ENCODE data around the gene PNMA6A. TPM values are rescaled to one million over a fixed set of nuclear protein-coding genes. Genes with fewer than 3 reads are reported as not detected.
"Not testable (repeated sequence)": the region's sequence is repeated elsewhere in the genome, so short reads cannot be mapped to it uniquely, and the experiment has no call there.

PNMA6A gene
- total RNA-seq, 1 donor from 2014 or later, result 3.0 TPM

DNA sequence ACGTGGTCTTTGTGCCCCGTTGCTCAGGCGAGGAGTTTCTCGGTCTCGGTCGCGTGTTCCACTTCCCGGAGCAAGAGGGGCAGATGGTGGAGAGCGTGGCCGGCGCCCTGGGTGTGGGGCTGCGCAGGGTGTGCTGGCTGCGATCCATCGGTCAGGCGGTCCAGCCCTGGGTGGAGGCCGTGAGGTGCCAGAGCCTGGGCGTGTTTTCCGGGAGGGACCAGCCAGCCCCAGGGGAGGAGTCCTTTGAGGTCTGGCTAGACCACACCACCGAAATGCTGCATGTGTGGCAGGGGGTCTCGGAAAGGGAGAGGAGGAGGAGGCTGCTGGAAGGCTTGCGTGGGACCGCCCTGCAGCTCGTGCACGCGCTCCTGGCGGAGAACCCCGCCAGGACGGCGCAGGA, 1.1 kb downstream of the PNMA6A start:
- DNase-seq; intact Hi-C loops (cut with DNase I): not testable (repeated sequence)

DNA sequence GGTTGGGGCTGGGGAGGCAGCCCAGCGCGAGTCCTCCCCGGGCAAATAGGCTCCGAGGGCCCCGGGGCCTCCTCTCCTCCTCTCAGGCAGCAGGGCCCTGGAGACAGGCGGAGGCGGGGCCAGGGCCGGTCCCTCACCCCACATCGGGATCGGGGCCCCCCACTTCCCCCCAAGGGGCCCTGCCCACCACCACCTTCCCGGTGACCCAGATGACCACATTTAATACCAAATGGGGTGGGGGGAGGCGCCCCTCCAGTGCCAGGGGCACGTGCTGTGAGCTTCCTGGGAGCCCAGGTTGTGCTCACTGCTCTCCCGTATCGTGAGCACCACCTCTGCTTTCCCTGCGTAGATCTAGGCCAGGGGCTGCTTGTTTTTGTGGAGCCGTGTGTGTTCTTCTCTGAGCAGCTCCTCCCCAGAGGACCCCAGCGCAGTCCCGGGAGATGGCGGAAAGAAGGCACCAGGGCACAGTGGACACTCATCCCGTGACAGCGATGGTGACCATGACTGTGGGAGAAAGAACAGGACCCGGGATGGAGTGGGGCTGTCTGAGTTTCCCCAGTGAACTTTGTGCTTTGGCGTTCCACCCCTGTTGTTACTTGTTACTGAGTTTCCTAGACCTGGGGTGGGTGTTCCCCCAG, 2.1 kb downstream of the PNMA6A start:
- ATAC-seq (ENCODE audit: poor library complexity) (no peak), DNase-seq (no peak)
- intact Hi-C loops (cut with DNase I), result no loop called here

More for the DNA sequence above, 1.1 kb downstream of the PNMA6A start:
- ATAC-seq (ENCODE audit: poor library complexity), result not testable (repeated sequence)

DNA sequence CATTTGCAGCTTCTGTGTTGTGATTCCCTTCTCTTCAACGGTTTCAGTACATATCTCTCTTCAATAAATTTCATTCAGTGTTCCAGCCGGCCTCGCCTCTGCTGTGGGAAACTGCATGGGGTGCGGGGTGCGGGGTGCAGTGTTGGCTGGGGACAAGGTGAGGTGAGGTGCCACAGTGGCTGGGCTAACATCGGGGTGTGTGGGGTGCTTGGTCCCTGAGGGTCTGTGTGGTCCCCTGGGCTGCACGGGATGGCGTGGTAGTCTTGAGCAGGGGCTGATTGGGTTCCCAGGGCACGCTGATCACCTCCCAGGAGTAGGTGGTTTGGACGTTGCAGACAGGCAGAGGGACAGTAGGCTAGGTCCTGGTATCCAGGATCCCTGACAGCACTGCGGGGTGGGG, 2.7 kb downstream of the PNMA6A start:
- DNase-seq (no peak), ATAC-seq (ENCODE audit: poor library complexity) (no peak)
- intact Hi-C loops (cut with DNase I), result no loop called here

DNA sequence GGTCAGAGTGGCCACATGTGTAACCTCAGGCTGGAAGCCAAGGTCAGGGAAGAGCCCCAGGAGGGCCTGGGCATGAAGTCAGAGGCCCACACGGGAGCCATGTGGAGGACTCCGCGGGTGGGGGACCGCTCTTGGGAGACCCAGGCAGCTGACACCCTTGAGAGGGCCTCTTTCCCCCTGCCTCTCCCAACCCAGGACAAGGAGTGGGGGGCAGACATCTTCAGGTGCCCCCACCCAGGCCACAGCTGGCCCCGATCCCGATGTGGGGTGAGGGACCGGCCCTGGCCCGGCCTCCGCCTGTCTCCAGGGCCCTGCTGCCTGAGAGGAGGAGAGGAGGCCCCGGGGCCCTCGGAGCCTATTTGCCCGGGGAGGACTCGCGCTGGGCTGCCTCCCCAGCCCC, 3.1 kb downstream of the PNMA6A start:
- no peak for DNase-seq
- ATAC-seq (ENCODE audit: poor library complexity), result no peak
- intact Hi-C loops (cut with DNase I), result no loop called here

DNA sequence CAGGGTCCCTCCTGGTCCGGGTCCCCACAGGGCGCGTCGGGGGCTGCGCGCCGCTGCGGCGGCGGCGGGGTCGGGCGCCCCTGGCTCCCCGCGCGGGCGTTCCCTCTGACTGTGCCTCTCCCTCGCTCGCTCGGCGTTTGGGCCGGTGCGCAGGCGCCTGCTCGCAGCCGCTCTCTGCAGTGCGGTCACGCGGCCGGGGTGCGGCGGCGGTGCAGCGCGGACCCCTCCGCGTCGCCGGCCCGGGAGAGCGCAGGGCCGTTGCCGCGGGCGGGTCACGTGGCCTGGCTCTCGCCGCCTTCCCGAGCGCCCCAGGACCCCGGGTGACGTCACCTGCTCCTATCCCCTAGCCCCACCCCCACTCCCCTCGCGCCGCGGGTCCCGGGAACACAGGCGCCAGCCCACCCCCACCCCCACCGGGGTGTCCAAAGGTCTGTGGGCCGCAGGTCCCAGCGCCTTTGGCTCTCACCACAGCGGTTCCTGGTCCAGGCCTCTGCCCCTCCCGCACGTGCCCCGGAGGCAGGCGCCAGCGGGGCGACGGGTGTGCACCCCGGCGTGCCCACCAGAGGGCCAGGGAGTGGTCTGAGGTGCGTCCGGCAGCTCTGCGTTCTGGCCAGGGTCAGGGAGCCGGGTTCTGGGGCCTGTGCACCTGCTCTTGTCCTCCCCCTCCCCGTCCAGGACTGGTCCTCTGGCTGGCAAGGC, 5.3 kb downstream of the PNMA6A start:
- intact Hi-C loops (cut with DNase I); DNase-seq: not testable (repeated sequence)
- peak; percentile 92 for ATAC-seq (ENCODE audit: poor library complexity)

DNA sequence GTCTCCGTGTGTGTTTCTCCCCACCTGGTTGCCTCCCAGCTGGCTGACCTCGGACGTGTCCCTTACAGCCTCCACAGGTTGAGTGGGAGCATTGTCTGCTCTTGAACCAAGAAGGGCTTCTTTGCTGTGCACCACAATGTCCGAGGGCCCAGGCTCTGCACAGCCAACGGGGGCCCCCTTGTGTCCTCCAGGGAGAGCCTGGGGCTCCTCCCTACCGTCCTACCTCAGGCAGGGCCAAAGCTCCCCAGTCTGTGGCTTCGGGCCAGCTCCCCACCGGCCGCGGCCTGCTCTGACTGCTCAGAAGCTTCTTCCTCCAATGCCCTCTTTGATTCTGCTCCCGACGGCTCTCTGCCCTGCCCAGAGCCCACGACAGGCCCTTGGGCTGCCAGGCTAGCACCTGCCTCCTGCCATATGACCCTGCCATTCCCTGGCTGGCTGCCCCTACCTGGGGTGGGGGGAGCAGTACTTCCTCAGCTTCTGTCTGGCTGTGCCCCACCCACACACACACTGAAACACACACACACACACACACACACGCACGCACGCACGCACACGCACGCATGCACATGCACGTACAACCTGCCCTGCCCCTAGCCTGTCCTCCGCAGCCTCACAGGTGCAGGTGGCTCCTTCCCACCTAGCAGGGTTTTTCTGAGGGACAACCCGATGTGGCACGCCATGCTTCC, 11.1 kb downstream of the PNMA6A start:
- DNase-seq; ATAC-seq (ENCODE audit: poor library complexity); intact Hi-C loops (cut with DNase I): not testable (repeated sequence)

DNA sequence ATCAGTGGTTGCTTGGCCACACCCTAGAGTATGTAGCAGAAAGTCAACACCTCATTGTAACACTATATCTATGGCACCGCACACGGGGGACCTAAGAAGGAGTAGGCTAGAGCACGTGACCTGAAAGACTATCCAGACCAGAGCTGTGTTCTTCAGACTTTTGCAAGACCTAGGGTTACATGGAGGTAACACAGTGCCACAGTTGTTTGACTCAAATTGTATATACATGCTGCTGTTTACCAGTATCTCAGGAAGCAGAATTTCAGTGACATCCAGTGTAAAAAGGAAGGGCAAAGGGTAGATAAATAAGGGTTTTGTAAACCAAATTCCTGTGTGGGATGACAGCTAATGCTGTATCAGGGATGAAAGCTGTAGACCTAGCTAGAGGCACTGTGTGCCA, 30.2 kb downstream of the PNMA6A start:
- intact Hi-C loops (cut with DNase I), result no loop called here
- ATAC-seq (ENCODE audit: poor library complexity), result no peak
- no peak for DNase-seq

DNA sequence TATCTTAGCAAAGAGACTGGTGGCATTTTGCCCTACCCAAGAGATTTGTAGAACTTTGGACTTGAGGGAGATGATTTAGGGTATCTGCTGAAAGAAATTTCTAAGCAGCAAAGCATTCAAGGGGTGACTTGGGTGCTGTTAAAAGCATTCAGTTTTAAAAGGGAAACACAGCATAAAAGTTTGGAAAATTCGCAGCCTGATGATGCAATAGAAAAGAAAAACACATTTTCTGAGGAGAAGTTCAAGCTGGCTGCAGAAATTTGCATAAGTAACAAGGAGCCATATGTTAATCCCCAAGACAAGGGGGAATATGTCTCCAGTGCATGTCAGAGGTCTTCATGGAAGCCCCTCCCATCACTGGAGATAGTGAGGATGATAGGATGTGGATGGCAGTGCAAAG, 32.7 kb downstream of the PNMA6A start:
- DNase-seq; intact Hi-C loops (cut with DNase I); ATAC-seq (ENCODE audit: poor library complexity): not testable (repeated sequence)

DNA sequence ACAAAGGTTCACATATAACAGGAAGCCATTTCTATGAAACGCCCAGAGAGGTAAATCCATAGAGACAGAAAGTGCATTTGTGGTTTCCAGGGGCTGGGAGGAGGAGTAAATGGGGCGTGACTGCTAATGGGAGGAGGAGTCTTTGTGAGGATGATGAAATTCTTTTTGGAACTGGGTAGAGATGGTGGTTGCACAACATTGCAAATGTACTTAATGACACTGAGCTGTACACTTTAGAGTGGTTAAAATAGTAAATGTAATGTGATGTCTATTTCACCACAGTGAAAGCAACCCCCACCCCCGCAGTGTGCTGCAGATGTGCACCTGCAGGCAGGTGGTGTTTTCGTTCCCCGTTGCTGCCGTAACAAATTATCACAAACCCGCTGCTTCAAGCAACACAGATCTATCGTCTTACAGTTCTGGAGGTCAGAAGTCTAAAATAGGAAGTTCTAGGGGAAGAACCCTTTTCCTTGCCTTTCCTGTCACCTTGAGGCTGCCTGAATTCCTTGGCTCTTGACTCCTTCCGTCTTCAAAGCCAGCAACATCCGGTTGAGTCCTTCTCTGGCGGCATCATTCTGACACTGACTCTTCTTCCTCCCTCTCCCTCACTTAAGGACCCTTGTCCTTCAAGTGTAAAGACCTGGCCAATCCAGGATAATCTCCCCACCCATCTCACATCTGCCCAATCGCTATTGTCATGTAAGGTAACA, 34.0 kb downstream of the PNMA6A start:
- intact Hi-C loops (cut with DNase I); ATAC-seq (ENCODE audit: poor library complexity); DNase-seq: not testable (repeated sequence)

DNA sequence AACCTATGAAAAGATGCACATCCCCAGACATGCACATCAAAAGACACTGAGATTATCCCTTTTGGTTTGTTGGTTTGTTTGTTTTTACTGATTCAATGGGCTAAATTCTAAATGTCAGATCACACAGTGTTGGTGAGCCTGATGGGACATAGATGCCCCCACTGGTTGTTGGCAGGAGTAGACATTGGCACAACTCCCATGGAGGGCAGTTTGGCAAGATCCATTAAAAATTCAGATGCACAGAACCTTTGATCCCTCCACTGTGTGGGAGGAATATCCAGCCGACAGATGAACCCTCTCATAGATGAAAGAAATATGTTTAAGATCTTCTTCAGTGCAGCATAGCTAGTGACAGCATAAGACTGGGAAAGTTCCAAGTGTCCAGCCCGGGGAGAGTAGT, 38.5 kb downstream of the PNMA6A start:
- intact Hi-C loops (cut with DNase I); ATAC-seq (ENCODE audit: poor library complexity); DNase-seq: not testable (repeated sequence)

DNA sequence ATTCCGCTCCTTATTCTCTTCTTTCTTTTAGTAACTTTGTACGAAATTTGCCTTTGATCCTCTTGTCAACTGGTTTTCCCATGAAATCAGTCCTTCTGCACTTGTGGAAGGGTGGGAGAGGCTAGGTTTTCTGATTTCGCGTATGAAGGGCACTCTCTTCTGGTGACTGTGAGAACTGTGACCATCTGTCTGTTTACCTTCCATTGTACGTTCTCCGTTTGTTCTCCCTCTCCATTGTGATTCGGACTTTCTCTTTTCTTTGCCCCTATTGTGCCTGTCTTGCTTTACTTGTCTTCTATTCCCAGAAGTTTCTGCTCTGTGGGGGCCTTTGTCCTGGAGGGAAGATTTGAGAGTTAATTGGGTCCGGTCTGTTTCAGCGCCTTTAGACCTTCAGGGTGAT, 41.6 kb downstream of the PNMA6A start:
- ATAC-seq (ENCODE audit: poor library complexity); intact Hi-C loops (cut with DNase I); DNase-seq: not testable (repeated sequence)

DNA sequence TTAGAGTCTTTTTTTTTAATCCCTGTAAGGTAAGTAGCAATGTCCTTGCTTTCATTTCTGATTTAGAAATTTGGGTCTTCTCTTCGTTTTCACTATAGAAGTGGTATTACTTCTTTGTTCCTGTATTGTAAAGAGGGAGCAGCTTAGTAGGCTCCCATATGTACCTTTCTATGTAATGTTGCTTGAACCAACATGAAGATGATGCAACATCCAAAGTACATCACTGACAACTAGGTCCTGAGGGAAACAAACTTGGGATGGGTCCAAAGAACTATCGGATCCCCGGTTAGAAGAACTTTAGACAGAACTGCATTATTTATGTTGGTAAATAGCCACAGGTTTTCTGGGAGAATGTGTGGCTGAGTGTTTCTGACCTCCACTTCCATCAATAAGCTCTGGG, 45.5 kb downstream of the PNMA6A start:
- ATAC-seq (ENCODE audit: poor library complexity); intact Hi-C loops (cut with DNase I): not testable (repeated sequence)

DNA sequence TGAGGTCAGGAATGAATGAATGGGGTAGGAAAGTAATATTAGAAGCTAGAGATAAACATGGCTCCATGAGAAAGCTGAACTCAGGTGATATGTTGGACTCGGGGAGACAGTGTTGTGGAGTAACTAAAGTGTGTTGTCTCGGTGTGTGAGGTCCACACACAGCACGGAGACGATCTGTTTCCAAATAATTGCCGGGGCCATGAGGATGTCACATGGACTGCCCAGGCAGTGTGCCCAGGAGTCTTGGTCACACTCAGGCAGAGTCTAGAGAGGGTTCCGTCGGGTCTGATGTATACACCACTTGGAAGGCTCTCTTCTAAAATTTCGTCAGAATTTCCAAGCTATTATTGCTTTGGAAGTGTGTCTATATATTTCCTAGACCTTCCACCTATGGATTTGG, 48.0 kb downstream of the PNMA6A start:
- ATAC-seq (ENCODE audit: poor library complexity); DNase-seq; intact Hi-C loops (cut with DNase I): not testable (repeated sequence)

More for the DNA sequence above, 45.5 kb downstream of the PNMA6A start:
- DNase-seq, result not testable (repeated sequence)

DNA sequence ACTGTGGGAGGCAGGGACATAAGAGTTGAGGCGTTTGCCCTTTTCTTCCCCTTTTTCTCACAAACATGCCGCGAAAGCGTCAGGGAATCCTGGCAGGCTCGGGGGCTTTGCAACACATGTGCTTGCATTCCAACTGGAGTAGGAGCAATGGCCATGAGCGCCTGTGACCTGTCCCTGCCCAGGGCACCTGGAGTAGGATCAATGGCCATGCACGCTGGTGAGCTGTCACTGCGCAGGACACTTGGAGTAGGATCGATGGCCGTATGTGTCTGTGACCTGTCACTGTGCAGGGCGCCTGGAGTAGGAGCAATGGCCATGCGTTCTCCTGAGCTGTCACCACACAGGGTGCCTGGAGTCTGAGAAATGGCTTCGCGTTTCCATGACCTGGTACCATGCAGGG, 51.2 kb downstream of the PNMA6A start:
- ATAC-seq (ENCODE audit: poor library complexity); DNase-seq; intact Hi-C loops (cut with DNase I): not testable (repeated sequence)

Other genes starting within 250 kb of the PNMA6A start
- 24.5 TPM for gene CETN2, start 241.7 kb upstream of the PNMA6A start, total RNA-seq
- 19.0 TPM for gene NSDHL, start 241.4 kb upstream of the PNMA6A start, total RNA-seq
- 1.6 TPM for gene ZNF185, start 174.4 kb upstream of the PNMA6A start, total RNA-seq
- gene PNMA5, start 78.3 kb upstream of the PNMA6A start, total RNA-seq, result not detected
- gene PNMA3, start 16.0 kb upstream of the PNMA6A start, total RNA-seq, result 2.5 TPM
- gene MAGEA1, start 106.8 kb downstream of the PNMA6A start, total RNA-seq, result not detected
- gene PNMA6F, start 249.3 kb downstream of the PNMA6A start, total RNA-seq, result not detected

Data from Right ventricle myocardium superior (tissue), 1 donor.